ENCODE data around the gene BPIFB6. TPM values are rescaled to one million over a fixed set of nuclear protein-coding genes. Genes with fewer than 3 reads are reported as not detected.

The BPIFB6 gene
- polyA plus RNA-seq, 2 of the 4 experiments (the other 2 are of a cell fraction): not detected

DNA sequence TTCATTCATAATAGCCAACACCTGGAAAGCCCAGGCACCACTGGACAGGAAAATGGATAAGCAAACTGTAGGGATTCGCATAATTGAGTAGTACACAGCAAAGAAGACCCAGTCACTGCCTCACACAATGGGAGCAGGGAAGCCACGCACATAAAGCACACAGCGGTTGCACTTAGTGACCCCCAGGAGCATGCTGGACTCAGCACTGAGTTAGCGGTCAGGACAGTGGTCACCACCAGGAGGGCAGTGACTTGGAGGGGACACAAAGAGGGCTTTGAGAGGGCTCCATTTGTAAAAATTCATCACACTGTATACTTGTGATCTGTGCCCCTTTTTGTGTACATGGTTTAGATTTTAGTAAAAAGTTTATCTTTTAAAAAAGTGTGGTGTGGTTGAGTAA, 19.9 kb downstream of the BPIFB6 start (continued):
- TF ChIP-seq, protein P1, sequence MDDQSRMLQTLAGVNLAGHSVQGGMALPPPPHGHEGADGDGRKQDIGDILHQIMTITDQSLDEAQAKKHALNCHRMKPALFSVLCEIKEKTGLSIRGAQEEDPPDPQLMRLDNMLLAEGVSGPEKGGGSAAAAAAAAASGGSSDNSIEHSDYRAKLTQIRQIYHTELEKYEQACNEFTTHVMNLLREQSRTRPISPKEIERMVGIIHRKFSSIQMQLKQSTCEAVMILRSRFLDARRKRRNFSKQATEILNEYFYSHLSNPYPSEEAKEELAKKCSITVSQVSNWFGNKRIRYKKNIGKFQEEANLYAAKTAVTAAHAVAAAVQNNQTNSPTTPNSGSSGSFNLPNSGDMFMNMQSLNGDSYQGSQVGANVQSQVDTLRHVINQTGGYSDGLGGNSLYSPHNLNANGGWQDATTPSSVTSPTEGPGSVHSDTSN (IDR thresholded peaks at IDR 0.05): no peak

DNA sequence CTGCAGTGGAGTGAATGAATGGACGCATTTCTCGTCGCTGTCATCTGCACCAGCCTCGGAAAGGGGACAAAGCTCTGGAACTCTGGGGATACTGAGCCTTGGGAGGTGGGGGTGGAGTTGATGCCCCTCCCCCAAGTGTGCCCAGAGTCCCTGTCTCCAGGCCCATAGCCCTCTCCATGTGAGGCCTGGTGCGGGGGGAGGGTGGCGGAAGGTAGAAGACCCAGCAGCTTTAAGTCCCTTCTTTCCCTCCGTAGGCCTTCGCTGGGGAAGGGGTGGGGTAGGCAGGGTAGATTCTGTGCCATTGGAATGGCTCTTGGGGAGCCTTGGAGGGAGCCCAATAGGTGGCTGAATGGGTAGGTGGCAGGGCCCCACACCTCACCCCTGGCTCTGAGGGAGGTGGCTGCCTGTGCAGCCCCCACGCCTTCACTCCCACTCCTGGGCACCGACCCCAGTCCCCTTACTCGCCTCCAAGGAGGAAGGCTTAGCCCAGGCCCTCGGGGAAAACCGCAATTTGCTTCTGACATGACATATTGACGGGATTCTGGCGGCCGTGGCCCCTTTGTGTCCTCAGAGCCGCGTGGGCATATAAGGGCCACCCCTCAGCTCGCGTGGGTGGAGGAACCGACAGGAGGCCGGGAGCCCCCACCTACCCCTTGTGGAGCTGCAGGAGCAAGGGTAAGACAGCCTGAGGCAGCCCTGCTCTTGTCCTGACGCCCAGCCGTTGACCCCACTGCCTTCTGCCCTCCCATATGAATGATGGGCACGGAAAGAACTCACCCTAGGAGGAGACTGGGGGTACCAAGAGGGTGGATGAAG, 22.1 kb downstream of the BPIFB6 start, which contains the start of gene BPIFB3:
BPIFB3 (plus strand) TSS at position 613 of the 816 bp plus-strand sequence. CDS start 1,533 bp downstream, outside the sequence.
- POLR2A ChIA-PET: no interaction called here

DNA sequence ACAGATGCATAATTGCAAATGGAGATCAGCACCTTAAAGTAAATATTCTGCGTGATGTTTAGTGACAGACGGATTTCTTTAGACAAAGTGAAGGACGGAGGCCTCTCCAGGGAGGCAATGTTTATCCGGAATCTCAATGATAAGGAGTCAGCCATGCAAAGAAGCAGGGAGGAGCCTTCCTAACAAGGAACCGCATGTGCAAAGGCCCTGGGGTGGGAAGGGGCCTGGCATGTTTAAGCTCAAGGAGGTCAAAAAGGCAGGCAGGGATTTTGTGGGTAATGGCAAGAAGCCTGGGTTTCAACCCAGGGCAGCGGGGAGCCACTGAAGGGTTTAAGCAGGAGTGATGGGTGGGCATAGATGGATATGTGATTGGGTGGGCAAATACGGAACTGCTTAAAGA, 22.9 kb downstream of the BPIFB6 start:
- ChIA-PET CTCF (interaction anchor here (0.6 kb wide), 1 partner anchor 308 kb away, joined by 3 read pairs; no protein-coding TSS in a partner anchor), POLR2A (no interaction called here)
- no peaks in the 10 kb centered on the region for H3K4me1 ChIP-seq
- no peak for TF ChIP-seq SMC3 (IDR thresholded peaks at IDR 0.05)
- FAIRE-seq: no peak
- H3K4me3 ChIP-seq: no peak overlapping the region
- H3K9me3 ChIP-seq: no peaks in the 10 kb centered on the region
- no peak for ATAC-seq
- WGBS (ENCODE audit: missing lambda C conversion rate): 72% methylated on average over 7 of the region's 7 CpGs
- DNase-seq (ENCODE audit: low read depth in 1 of 2, low spot score in 1 of 2): no peak
- no peak overlapping the region for H3K4me2 ChIP-seq
- no peak overlapping the region for H3K27ac ChIP-seq

More for the DNA sequence above, 22.1 kb downstream of the BPIFB6 start, which contains the start of gene BPIFB3:
- TF ChIP-seq, protein P2, sequence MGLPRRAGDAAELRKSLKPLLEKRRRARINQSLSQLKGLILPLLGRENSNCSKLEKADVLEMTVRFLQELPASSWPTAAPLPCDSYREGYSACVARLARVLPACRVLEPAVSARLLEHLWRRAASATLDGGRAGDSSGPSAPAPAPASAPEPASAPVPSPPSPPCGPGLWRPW (IDR thresholded peaks at IDR 0.05): no peak
- TF ChIP-seq TFCP2L1 (CRISPR knock-in tag; IDR thresholded peaks at IDR 0.05): no peak
- TF ChIP-seq, protein P3, sequence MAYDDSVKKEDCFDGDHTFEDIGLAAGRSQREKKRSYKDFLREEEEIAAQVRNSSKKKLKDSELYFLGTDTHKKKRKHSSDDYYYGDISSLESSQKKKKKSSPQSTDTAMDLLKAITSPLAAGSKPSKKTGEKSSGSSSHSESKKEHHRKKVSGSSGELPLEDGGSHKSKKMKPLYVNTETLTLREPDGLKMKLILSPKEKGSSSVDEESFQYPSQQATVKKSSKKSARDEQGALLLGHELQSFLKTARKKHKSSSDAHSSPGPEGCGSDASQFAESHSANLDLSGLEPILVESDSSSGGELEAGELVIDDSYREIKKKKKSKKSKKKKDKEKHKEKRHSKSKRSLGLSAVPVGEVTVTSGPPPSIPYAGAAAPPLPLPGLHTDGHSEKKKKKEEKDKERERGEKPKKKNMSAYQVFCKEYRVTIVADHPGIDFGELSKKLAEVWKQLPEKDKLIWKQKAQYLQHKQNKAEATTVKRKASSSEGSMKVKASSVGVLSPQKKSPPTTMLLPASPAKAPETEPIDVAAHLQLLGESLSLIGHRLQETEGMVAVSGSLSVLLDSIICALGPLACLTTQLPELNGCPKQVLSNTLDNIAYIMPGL (CRISPR knock-in tag; IDR thresholded peaks at IDR 0.05; ENCODE audit: borderline replicate concordance): no peak
- no peak for TF ChIP-seq EHMT2 (IDR thresholded peaks at IDR 0.05; ENCODE audit: low read depth)
- no peak for TF ChIP-seq ZFP36 (IDR thresholded peaks at IDR 0.05; ENCODE audit: borderline replicate concordance, partially characterized antibody)
- TF ChIP-seq CBX2 (IDR thresholded peaks at IDR 0.05; ENCODE audit: borderline replicate concordance, low read depth): no peak
- TF ChIP-seq RCOR1 (IDR thresholded peaks at IDR 0.05; ENCODE audit: low read depth, low read length): no peak
- TF ChIP-seq, protein P4, sequence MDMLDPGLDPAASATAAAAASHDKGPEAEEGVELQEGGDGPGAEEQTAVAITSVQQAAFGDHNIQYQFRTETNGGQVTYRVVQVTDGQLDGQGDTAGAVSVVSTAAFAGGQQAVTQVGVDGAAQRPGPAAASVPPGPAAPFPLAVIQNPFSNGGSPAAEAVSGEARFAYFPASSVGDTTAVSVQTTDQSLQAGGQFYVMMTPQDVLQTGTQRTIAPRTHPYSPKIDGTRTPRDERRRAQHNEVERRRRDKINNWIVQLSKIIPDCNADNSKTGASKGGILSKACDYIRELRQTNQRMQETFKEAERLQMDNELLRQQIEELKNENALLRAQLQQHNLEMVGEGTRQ (IDR thresholded peaks at IDR 0.05): no peak
- TF ChIP-seq SMC3 (IDR thresholded peaks at IDR 0.05): no peak
- FAIRE-seq: no peak
- DNase-seq (ENCODE audit: low read depth in 1 of 2, low spot score in 1 of 2): no peak
- ATAC-seq: no peak
- CTCF ChIA-PET: interaction anchor here (0.6 kb wide), 2 partner anchors 149 to 307 kb away, joined by 3 to 5 read pairs; no protein-coding TSS in a partner anchor
- H3K4me2 ChIP-seq: no peak within 1 kb of the TSS
- no peaks in the 10 kb centered on the region for H3K4me1 ChIP-seq
- H3K4me3 ChIP-seq: no peak within 1 kb of the TSS
- H3K27ac ChIP-seq: no peak within 1 kb of the TSS
- WGBS (ENCODE audit: missing lambda C conversion rate): 60% methylated on average over 20 of the region's 25 CpGs
- H3K9me3 ChIP-seq: no peaks in the 10 kb centered on the region

DNA sequence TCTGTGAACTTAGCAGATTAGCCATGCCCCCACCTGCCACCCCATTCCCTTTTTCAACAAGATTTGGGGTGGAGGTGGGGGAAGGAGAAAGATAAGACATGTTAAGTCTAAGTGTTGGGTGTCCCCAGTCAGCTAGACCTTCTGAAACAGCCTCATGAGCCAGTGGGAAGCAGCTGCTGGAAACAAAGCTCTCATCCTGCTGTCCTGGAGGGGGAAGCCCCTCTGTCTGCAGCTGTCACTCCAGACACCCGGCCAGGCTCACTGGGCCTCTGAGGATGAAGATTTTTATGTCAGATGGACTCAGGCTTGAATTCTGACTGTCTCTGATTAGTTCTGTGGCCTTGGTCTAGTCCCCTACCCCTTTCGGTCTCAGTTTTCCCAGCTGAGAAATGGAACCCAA, 23.3 kb downstream of the BPIFB6 start:
- ChIA-PET CTCF (no interaction called here), POLR2A (no interaction called here)
- H3K27ac ChIP-seq: no peak overlapping the region
- no peak overlapping the region for H3K4me2 ChIP-seq
- WGBS (ENCODE audit: missing lambda C conversion rate): 60% methylated on average over 2 of the region's 2 CpGs
- no peaks in the 10 kb centered on the region for H3K9me3 ChIP-seq
- no peaks in the 10 kb centered on the region for H3K4me1 ChIP-seq
- DNase-seq (ENCODE audit: low read depth in 1 of 2, low spot score in 1 of 2): no peak
- no peak for ATAC-seq
- FAIRE-seq: no peak
- H3K4me3 ChIP-seq: no peak overlapping the region
- TF ChIP-seq EP300 (IDR thresholded peaks at IDR 0.05): no peak
- TF ChIP-seq NPAS2 (CRISPR knock-in tag; IDR thresholded peaks at IDR 0.05; ENCODE audit: borderline replicate concordance): no peak
- no peak for TF ChIP-seq ZSCAN20 (CRISPR knock-in tag; IDR thresholded peaks at IDR 0.05)
- no peak for TF ChIP-seq MAZ (IDR thresholded peaks at IDR 0.05; ENCODE audit: borderline replicate concordance, low read depth, low read length)
- TF ChIP-seq, protein P4 (IDR thresholded peaks at IDR 0.05): no peak
- TF ChIP-seq, protein P3 (CRISPR knock-in tag; IDR thresholded peaks at IDR 0.05; ENCODE audit: borderline replicate concordance): no peak
- TF ChIP-seq MAFK (IDR thresholded peaks at IDR 0.05; ENCODE audit: partially characterized antibody): no peak
- TF ChIP-seq ESRRA (IDR thresholded peaks at IDR 0.05; ENCODE audit: borderline replicate concordance, low read length): no peak
- TF ChIP-seq SMC3 (IDR thresholded peaks at IDR 0.05): no peak
- TF ChIP-seq, protein P2 (IDR thresholded peaks at IDR 0.05): no peak
- no peak for TF ChIP-seq EHMT2 (IDR thresholded peaks at IDR 0.05; ENCODE audit: low read depth)

Data from A549 (cell line).